Activated CD4-positive, alpha-beta T cell treated with anti-CD3 and anti-CD28 coated beads, Interleukin-2, amount 50 U/mL, for 4 hours (primary cell): ENCODE data around the gene SCYGR1.
"Not testable (repeated sequence)": the region's sequence is repeated elsewhere in the genome, so short reads cannot be mapped to it uniquely, and the experiment has no call there.

Experiments used
- DNase-seq, 2 experiments: peaks; one replicate each; pipeline ENCODE4 v3.0.0-alpha.2; 2020

The SCYGR1 gene

DNA sequence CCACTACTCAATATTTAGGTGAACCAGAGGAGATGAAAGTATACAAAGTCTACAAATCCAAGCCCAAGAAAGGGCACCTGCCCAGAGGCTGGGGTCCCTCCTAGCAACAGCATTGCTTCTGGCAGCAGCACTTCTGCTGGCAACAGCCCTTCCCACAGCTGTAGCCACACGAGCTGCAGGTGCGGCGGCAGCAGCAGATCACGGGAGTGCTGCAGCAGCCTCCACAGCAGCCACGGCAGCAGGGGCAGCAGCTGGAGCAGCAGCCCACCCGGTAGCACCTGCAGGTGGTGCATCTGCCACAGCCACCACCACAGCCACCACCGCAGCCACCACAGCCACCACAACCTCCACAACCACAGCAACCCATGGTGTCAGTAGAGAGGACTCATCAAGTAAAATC is at the start of gene SCYGR1:
TSS of gene SCYGR1 (minus strand) at position 367 of the 400 bp plus-strand sequence. CDS start at position 367, 0 bp downstream.
- not testable (repeated sequence) for DNase-seq

DNA sequence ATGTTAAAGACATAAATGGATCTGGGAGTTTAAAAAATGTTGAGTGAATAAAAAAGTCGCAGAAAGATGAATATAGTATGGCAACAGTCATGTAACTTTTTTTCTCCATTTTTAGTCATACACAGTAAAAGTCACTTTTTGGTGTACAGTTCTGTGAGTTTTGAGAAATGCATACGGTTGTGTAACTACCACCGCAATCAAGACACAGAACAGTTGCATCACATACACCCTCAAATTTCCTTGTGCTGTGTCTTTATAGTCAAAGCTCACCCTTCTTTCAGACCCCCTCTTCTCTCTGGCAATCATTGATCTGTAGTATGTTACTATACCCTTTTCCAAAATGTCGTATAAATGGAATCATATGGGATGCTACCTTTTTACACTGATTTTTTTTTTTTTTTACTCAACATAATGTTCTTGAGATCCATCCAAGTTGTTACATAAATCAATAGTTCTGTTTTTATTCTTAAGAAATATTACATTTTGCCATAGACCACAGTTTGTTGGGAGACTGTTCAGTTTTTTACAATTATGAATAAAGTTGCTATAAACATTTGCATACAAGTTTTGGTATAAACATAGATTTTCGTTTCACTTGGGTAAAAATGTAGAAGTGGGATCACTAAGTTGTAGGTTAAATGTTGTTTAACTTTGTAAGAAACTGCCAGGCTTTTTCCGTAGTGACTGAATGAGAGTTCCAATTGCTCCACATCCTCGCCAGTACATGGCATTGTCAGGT is 48.9 kb upstream of the SCYGR1 start:
- DNase-seq: no peak

DNA sequence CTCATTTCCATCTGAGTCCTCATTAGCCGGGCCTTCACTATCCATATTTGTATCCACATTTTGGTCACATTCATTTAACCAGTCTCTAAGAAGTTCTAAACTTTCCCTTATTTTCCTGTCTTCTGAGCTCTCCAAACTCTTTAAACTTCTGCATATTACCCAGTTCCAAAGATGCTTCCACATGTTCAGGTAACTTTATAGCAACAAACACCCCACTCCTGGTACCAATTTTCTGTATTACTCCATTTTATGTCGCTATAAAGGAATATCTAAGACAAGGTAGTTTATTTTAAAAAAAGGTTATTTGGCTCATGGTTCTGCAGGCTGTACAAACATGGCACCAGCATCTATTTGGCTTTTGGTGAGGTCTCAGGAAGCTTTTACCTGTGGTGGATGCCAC is 45.4 kb upstream of the SCYGR1 start:
- DNase-seq: no peak

- DNase-seq: no peak
These were observed 42.9 kb upstream of the SCYGR1 start for GRCh38 chr2:227430639-227431038.

- DNase-seq: no peak
These were observed 41.1 kb upstream of the SCYGR1 start for GRCh38 chr2:227428731-227429285.

- DNase-seq: no peak
These were observed 36.1 kb upstream of the SCYGR1 start for GRCh38 chr2:227423656-227424499.

DNA sequence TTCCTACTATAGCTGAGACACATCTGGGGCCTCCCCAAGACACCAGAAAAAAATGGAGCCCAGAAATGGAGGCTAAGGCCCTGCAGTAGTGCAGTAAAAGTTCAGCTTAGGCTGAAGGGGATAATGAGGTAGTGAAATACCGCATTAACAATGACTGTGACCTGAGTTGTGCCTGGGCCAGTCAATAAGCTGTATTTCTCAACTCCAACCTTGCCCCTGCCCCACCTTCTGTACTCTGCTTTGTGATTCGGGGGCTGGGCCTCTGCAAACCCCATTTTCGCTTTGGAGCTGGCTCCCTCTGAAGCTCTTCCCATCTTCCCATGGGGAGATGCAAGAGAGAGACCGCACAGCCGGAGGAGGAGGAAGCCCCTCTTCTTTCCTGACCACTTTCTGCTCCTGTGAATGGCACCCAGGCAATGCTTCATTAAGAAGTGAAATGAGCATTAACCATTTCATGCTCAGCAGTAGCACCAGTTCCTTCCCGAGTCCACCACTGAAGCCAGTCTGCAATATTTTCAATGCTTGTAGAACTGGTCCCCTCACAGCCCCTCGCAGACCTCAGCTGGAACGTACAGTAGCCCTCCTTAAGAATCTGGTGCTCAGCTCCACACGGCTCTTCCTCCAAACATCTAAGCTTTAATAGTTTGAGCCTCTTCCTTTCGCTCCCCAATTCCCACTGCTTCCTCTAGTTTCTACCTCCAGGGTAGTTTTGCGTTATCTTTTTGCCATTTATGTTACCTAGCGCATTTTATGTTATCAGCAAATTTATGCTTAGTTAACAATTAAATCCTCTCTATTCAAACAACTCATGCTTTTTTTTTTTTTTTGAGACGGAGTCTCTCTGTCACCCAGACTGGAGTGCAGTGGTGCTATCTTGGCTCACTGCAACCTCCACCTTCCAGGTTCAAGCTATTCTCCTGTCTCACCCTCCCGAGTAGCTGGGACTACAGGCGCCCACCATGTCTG is 32.6 kb upstream of the SCYGR1 start:
- no peak for DNase-seq

- DNase-seq: no peak
These were observed 29.0 kb upstream of the SCYGR1 start for GRCh38 chr2:227416701-227417100.

- DNase-seq: no peak
These were observed 28.0 kb upstream of the SCYGR1 start for GRCh38 chr2:227415538-227416424.

DNA sequence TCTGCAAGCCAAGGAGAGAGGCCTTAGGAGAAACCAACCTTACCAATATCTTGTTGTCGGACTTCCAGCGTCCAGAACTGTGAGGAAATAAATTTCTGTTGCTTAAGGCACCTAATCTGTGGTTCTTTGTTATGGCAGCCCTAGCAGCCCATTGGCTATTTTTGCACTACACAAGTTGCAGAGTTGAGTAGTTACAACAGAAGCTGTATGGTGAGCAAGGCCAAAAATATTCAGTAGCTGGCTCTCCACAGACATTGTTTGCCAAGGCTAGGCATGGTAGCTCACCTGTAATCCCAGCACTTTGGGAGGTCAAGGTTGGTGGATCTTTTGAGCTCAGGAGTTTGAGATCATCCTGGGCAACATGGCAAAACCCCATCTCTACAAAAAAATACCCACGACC is 27.1 kb upstream of the SCYGR1 start:
- DNase-seq: no peak

DNA sequence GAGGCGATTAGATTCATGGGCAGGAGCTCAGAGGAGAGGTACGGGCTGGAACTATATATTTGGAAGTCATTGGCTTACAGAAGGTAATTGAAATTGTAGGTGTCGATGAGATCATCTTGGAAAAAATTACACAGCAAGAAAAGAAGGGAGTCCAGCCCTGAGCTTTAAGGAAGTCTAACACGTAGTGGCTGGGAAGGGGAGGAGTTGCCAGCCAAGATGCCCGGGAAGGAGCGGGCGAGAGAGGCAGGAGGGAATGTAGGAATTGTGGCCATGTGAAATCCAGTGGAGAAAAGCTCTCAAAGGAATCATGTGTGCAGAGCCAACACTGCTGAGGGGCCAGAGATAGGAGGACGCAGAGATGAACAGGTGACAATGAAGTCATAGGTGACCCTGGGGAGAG is 25.6 kb upstream of the SCYGR1 start:
- no peak for DNase-seq

GRCh38 chr2:227412877-227413276 is 25.1 kb upstream of the SCYGR1 start:
- no peak for DNase-seq

DNA sequence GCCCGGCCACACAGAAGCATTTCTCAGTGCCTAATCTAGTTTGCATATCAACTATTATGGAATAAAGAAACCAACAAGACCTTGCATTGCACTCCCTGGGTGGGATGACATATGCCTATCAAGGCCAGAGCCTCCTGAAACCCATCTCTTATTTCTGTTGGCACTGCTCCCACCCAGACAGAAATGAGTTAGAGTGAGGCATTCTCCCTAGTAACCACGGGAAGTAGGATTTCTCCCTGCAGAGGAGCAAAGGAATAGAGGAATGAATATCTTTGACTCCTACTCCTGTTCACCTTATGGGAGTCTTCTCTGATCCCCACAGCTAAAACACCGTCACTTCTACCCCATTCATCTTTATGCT is 24.2 kb upstream of the SCYGR1 start:
- DNase-seq: no peak

GRCh38 chr2:227411320-227411989 is 23.7 kb upstream of the SCYGR1 start:
- peak; percentile 42 to 47 for DNase-seq

DNA sequence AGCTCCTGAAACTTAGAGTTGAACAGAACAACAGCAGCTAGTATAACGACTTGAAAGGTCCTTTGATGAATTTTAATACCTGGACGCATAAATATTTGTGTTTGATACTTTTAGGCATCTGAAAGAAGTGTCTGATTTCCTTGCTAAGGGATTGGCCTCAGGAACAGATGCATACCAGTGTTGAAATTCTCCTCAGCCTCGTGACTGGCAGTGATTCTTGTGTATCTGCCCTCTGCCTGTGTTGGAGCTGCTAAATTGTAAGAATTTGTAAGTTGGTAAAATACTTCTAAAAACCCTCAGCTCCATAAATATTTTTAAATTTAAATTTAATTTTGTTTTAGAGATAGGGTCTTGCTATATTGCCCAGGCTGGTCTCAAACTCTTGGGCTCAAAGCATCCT is 22.4 kb upstream of the SCYGR1 start:
- DNase-seq: no peak

- DNase-seq: no peak
These were observed 19.9 kb upstream of the SCYGR1 start for GRCh38 chr2:227407591-227408151.

DNA sequence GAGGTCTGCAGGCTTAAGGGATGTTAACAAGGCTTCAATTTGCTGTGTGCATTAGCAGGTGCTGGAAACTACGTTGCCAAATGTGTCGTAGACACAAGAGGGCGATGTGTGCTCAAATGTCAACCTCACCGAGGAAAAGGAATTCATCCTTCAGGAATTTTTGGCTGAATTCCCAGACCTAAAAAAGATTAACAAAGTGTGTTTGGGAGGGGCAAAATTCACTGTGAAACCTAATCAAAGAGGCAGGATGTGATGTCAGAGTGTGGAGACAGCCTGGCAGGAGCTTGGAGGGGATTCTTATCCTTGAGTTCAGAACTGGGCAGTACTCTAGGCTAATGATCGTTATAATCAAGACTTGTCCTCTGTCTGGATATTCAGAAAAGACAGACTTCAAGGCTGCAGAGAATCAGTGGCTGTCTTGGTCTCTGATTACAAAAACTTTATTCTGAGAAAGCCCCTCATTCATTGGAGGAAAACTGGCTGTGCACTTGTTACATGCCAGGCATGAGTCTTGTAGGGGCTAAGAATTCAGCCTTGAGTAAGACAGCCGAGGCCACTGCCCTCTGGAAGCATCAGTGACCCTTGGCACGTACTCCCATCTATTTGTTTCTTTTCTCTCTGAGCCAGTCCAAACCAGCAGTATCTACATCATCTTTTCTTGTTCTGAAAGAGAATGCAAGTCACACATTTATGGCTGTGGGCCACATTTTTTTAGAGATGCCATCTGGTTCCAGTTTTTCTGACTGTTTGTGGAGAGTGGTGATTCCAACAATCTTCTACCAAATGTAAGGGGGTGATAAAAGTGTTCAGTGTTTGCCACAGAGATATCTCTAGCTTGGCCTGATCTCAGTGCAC is 18.7 kb upstream of the SCYGR1 start:
- no peak for DNase-seq

- DNase-seq: no peak
These were observed 17.0 kb upstream of the SCYGR1 start for GRCh38 chr2:227404585-227405271.

DNA sequence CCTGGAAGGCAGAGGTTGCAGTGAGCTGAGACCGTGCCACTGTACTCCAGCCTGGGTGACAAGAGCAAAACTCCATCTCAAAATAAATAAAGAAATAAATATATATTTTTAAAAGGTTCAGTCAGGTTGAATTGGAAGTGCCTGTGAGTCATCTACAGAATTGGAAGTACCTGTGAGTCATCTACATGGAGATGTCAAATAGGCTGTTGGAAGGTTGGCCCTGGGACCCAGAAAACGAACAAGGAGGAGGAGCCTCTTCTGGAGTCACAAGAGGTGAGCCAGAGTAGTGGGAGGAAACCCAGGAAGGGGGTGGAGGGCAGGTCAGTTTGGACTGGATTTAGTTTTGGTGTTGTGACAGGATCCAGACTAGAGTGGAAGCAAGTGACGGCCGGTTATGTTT is 15.2 kb upstream of the SCYGR1 start:
- no peak for DNase-seq
